Activated effector memory CD4-positive, alpha-beta T cell treated with anti-CD3 and anti-CD28 coated beads, Interleukin-2, amount 50 U/mL, for 16 hours (primary cell): ENCODE data around the gene ARHGAP24.
"Not testable (repeated sequence)": the region's sequence is repeated elsewhere in the genome, so short reads cannot be mapped to it uniquely, and the experiment has no call there.

ENCODE experiments used
- DNase-seq: peaks from one replicate; pipeline ENCODE4 v3.0.0-alpha.2; 2020

ARHGAP24 gene

GRCh38 chr4:85784348-85784747 is 309.4 kb downstream of the ARHGAP24 start:
- DNase-seq: no peak

GRCh38 chr4:85784947-85785346 is 310.0 kb downstream of the ARHGAP24 start:
- no peak for DNase-seq

- DNase-seq: no peak
These were observed 312.2 kb downstream of the ARHGAP24 start for GRCh38 chr4:85787133-85787532.

- no peak for DNase-seq
These were observed 313.7 kb downstream of the ARHGAP24 start for GRCh38 chr4:85788604-85789003.

GRCh38 chr4:85789241-85789640 is 314.3 kb downstream of the ARHGAP24 start:
- no peak for DNase-seq

- DNase-seq: no peak
These were observed 315.6 kb downstream of the ARHGAP24 start for GRCh38 chr4:85790582-85790981.

- no peak for DNase-seq
These were observed 317.7 kb downstream of the ARHGAP24 start for GRCh38 chr4:85792376-85793232.

- no peak for DNase-seq
These were observed 318.3 kb downstream of the ARHGAP24 start for GRCh38 chr4:85793233-85793585.

- no peak for DNase-seq
These were observed 323.2 kb downstream of the ARHGAP24 start for GRCh38 chr4:85798012-85798770.

GRCh38 chr4:85803856-85804255 is 328.9 kb downstream of the ARHGAP24 start:
- no peak for DNase-seq

GRCh38 chr4:85805891-85806290 is 330.9 kb downstream of the ARHGAP24 start:
- DNase-seq: no peak

- DNase-seq: no peak
These were observed 331.4 kb downstream of the ARHGAP24 start for GRCh38 chr4:85806334-85806733.

- DNase-seq: no peak
These were observed 332.4 kb downstream of the ARHGAP24 start for GRCh38 chr4:85807247-85807950.

- DNase-seq: no peak
These were observed 333.2 kb downstream of the ARHGAP24 start for GRCh38 chr4:85808104-85808503.

- no peak for DNase-seq
These were observed 333.9 kb downstream of the ARHGAP24 start for GRCh38 chr4:85808864-85809263.

- DNase-seq: no peak
These were observed 337.8 kb downstream of the ARHGAP24 start for GRCh38 chr4:85812776-85813175.

- no peak for DNase-seq
These were observed 341.0 kb downstream of the ARHGAP24 start for GRCh38 chr4:85815796-85816459.

GRCh38 chr4:85818700-85819099 is 343.8 kb downstream of the ARHGAP24 start:
- no peak for DNase-seq

GRCh38 chr4:85820101-85820500 is 345.2 kb downstream of the ARHGAP24 start:
- DNase-seq: not testable (repeated sequence)

- DNase-seq: no peak
These were observed 346.9 kb downstream of the ARHGAP24 start for GRCh38 chr4:85821688-85822455.

- no peak for DNase-seq
These were observed 348.3 kb downstream of the ARHGAP24 start for GRCh38 chr4:85823295-85823694.
